Stimulated activated CD8-positive, alpha-beta memory T cell treated with anti-CD3 and anti-CD28 coated beads, Interleukin-15, amount 100 ng/mL, for 48 hours (primary cell): Measurements from ENCODE around the gene EXOC6B.

Source experiments
- DNase-seq, 2 donors: peaks; one replicate each; pipeline ENCODE4 v3.0.0-alpha.2; 2020; ENCODE audit warnings: low read depth in 2 of 2

EXOC6B gene

DNA sequence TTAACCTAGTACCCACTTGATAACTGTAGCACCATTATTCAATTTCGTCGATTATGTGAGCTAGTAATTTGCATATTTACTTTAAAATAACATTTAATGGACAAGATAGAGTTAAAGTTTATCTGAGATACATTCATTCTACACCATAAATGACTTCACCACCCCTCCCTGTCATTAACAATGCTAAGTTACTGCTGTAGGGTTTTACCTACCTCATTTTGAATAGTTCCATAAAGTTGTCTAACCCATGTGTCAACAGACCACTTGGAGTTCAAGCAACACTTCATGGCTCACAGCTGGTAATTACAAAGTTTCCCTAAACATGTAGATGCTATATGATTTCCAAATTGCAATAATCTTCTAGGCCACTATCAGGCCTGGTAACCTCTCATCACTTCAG lies 550.7 kb downstream of the EXOC6B start:
- no peak for DNase-seq

DNA sequence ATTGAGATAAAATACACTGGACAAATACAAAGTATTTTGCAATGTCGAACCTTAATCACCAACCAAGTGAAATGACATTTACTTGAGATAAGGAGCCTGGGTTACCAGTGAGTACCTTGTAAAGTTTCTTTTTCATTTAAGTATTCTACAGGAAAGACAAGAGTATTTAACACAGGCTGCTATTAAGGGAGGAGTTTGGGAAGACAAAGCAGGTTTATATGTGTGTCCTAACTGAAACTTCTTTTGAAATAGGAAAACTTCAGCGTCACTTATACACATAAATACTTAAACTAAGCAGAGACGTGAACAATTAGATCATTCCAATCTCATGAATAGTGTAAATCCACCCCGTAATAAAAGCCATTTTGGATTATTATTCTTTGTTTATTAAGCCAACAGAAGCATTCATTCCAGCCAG lies 551.4 kb downstream of the EXOC6B start:
- DNase-seq = no peak

DNA sequence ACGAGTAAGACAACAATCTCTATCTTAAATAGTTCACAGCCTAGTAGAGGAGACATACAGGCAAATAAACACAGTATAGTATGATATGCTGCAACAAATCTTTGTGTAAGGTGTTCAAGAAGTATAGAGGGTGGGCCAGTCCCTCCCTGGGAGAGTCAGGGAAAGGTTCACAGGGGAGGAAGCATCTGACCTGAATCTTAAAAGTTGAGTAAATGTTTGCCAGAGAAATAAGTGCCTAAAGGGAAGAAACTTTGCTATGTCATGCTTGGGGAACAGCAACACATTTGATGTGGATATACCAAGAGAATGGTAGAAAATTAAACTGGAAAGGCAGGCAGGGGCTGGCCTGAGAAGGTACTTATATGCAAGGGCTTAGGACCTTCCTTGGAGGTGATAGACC lies 552.4 kb downstream of the EXOC6B start:
- no peak for DNase-seq

DNA sequence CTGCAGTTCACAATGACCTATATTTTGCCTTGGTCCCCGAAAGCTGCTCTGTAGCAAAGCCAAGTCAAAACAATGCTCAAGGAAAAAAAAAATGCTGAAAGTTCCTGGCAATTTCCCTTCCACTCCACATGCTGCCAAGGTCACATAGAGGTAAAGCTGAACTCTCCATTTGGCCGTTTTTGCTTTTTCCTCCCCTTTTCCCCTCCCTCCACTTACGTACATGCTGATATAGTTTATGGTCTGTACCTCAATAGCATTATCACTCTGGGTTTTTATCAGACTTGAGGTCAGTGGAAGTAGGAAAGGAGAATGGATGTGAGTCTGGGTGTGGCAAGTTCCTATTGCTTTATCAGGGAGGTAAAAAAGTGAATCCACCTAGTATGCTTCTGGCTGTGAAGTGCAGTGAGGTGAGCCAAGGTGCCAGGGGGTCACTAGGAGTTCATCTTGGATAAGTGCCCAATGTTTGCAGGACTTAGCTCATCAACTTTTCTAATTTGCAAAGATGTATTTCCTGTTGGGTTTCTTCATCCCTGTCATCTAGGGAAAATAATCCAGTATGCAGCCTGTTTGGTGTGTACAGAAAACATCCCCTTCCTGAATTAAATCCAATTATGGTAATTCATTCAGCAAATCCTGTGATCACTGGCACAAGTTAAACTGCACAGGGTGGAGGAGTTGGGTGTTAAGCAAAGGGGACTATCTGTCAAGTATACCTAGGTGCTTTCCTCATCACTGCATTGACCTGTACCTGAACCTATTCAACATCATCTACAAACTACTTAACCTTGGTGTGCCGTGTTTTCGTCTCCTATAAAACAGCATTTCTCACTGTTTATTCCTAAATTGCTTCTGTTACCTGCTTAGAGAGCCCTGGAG lies 553.8 kb downstream of the EXOC6B start:
- DNase-seq = no peak

DNA sequence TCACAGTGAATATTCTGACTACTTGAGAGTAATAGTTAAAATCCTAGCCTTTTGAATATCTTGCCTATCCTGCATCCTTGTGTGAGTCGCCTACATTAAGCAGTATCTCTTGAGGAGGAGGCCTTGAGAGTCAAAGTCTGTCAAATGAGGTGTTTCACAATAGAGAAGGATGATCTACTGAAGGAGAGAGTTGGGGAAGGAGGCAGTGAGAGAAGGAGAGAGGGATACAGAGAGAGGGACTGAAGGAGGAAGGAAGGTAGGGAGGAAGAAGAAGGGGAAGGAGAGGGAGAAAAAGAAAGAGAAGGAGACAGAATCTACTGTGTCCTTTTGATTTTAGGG lies 554.6 kb downstream of the EXOC6B start:
- no peak for DNase-seq

DNA sequence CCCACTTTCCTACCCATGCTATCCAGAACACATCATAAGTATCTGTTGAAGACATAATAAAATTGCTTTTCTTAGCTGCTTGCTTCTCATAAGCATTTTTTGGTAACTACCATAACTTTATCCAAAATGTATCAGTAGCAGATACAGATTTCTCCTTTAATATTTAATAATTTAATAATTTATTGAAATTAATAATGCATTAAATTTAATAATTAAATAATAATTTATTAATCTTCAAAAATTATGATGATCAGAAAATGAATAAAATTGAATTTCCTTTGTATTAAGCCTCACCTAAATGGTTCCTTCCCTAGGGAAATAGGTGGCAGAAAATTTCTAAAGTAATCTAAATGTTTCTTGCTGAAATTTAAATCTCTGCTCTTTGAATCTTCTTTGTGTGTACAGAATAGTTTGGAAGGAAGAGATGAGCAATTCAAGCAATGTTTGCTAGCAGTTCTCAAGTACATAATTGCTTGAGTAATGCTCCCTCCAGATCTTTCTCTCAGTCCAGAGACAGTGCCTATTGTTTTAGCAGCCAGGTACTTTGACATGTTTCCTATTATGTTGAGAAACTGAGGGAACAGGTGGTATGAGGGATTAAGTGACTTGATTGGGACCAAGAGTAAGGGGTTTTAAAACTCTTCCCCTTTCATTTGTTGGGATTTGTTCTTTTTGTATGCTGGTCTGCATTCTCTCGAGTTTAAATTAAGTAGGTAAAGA lies 555.1 kb downstream of the EXOC6B start:
- no peak for DNase-seq

DNA sequence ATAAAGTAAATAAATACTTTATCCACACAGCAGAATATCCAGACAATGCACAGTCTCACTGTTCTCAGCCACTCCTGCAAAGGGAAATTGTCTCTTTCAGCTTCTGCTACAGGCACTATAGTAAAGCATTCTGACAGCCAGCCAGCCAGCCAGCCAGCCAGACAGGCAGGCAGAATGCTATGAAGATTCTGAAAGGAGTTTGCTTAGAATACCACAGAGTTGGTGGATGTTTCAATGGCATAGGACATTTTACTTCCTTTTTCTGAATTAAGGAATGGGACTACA lies 562.1 kb downstream of the EXOC6B start:
- no peak for DNase-seq

DNA sequence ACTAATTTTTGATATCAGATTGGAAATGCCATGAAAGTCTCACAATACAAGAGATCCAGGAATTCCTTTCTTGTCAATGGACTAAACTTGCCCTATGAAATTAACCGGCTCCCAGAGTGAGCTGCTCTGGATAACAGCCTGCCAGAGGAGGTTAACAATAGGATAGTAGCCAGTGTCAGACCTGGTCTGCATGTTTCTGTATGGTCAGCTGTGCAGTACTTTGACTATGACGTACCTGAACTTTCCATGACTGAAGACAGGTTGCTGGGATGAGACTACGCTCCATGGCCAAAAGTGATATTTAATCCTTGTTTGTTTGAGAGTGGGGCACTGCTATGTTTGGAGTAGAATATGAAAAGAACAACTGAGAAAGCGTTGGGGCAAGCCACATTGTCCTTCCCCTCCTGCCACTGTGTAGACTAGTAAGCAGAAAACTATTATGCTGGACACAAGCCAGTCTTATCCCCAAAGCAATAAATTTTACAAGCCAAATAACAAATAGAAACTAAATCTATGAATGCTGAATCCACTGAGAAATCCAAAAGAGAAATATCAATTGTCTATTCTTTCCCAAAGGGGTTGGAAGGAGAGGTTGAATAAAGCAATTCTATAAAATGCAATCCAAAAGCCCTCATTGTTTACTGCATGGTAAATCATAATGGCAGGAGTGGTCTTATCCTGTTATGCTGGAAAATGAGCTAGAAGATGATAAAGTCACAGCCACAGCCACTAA lies 562.6 kb downstream of the EXOC6B start:
- no peak for DNase-seq

DNA sequence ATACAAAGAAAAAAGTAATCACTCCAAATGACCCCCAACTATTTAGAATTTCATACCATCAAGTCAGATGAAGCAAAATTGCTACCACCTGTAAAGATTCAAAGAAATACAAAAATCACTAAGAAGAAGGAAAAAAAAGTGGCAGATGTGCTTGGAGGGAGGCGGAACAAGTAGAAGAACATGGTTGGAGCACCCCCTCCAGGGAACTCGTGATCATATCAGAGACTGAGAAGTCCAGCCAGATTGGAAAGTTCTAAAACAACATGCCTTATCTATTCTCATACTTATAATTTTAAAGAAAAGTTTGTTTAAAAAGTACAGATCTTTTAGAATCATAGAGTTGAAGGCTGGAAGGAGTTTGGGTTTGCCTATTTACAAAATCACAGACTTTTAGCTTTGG lies 564.8 kb downstream of the EXOC6B start:
- DNase-seq = no peak

DNA sequence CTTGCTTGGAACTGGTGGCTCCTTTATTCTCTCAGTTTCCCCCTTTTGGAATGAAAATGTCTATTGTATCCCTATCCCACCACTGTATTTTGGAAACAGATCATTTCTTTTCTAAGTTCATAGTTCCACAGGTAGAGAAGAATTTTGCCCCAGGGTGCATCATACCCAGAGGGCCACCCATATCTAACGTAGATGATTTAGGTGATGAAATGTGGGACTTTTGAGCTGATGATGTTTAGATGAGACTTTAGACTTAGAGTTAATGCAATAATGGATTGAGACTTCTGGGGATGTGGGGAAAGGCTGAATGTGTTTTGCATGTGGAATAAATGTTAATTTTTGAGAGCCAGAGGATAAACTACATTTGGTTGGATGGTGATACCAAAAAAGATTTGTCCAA lies 570.3 kb downstream of the EXOC6B start:
- DNase-seq = no peak

DNA sequence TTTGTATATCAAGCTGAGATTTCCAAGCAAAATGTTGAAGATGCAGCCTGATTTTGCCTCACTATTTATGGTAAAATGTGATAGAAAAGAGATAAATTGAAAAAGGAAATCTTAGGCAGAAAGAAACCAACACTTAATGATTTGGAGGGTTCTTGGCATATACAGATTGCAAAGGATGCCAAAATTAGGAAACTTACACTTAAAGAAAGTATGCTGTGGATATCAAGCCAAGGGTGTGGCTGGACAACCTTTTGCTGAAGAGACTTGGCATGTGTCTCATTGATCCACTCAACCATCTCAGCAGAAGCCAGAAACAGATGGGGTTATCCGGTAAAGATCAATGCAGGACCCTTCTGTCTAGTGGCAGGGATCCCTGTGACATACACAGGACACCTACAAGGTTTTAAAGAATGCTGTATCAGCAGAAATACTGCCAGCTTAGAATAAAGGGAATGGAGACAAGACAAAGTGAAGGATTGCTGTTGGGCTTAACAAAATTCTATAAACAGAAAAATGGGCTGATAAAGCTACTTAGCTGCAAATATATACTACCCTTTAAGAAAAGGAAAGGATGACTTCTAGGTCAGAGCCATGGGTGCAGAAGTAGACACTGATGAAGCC lies 570.9 kb downstream of the EXOC6B start:
- DNase-seq = no peak

DNA sequence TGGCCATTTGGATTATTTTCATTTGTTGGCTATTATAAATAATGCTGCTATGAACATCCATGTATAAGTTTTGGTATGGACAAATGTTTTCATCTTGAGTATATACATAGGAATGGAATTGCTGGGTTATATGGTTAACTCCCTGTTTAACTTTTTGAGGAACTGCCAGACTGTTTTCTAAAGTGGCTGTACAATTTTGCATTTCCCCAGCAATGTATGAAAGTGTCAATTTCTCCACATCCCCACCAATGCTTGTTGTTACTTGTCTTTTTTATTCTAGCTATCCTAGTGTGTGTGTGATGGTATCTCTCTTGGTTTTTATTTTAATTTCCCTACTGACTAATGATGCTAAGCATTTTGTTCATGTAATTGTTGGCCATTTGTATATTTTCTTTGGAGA lies 587.5 kb downstream of the EXOC6B start:
- DNase-seq = no peak

DNA sequence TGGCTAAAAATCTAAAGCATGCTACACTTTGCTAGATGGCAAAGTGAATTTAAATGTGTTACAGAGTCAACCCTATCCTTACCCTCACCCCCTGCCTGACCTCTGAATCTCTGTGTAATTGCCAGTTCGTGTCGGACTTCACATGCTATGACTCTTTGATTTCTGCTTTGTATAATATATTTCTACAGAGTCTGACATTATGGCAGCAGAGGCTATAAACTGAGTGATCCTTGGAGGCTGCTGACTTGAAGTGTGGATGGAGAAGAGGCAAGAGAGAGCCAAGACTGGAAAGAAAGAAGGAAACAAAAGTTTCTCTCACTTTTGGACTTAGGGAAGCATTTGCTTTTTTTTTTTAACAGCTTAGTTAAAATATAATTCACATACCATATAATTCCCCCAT lies 588.3 kb downstream of the EXOC6B start:
- no peak for DNase-seq

DNA sequence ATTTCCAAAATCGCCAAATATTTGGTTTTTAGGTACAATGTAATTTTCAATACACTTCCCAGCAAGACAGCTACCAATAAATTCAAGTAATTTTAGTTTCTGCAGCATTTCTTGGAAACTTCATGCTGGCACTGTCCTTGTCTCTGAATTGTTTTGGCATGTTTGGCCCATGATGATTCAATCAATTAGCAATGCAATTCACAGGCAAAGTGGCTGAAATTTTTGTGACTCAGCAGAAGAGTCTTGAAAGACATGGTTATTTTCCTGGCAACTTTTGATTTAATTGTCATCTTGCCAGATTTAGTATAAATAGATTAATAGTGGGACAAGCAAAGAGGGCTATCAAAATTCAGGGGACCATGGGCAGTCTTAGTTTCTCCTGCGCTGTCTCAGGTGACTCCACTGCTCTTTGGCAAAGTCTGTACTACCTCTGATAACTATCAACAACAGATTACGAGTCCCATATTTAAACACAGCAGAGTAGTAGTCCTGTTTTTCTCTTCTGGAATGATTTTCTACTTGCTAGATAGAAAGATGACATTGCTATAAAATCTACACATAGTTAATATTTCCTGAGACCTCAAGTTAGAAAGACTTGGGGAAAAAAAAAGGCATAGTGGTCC lies 589.3 kb downstream of the EXOC6B start:
- DNase-seq = no peak

DNA sequence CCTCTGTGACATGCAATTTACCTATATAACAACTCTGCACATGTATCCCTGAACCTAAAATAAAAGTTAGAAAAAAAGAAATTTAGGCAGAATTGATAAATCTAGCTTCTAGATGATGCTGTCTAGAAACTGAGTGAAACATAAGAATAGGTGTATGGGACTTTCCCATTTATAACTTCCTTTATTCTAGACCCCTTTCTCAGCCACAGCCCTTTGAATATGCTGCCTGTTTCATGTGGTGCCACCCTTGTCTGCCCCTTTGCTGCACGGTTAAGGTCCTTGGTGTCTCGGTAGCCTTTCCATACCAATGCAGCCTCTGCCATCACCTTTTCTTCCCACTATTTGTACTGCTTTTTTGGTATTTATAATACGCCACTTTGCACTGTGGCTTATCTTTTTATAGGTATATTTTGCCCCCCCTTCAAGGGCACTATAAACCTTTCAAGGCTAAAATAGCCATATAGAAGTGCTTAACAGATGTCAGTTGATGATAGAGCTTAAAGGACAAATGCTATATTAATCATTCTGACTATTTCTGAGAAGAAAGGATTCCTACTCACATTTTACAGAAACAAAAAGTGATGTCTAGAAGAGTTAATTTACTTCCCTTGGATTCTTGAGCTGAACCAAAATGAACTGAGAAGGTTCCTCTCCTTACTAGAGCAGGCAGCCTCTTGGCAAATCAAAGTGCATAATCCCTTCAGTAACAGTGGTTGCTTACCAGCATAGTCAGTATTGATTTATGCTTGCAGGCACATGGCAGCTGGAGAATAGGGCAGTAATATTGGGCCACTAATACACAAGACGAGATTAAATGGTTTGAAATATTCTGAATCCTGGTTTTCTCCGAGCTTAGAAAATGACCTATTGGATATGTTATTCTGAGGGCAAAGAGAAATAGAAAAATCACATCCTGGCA lies 590.1 kb downstream of the EXOC6B start:
- no peak for DNase-seq

DNA sequence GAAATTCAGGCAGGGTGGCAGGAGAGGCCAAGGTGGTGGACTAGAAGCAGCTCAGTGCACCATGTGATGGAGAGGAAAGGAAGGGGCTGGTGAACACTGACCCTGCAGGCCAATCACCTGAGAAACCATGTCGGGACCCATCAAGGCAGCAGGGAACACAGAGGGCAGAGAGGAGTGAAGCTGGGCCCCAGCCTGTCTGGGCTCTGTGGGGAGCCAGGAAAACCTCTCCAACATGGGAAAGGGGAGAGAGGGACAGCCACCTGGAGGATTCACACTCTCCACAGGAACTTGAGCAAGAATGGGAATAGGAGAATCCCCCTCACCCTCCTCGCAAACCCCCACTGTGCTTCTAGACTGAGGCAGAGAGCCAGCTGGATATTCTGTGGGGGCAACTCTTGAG lies 592.6 kb downstream of the EXOC6B start:
- no peak for DNase-seq

DNA sequence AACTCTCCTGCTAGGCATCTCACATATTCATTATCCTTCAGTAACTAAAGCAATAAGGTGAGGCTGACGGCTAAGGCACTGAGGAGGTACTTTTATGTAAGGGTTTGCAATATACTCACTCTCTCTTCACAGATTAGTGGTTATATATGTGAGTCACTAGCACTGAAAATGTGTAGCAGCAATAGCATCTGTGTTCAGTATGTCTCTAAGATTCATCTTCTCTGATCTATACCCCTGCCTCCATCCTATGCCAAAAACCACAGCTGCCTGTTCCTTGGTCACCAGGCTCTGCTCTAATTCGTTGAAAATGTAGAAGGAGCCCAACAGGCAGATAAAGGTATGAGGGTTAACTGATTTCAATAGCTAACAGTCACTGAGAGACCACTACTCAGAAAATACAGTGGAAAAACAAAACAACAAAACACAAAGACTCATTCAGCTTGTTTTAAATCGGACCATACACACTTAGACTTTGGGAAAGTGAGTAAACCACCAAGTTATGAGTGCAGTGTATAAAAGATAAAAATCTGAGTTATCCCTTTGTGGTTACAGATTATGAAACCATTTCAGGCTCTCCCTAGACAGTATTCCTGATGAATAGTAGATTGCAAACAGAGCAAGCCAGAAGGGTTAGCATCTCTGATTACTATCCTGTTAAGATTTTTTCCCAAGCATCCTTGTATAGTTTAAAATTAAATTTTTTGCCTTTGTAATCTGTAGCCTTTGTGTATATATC lies 602.8 kb downstream of the EXOC6B start:
- no peak for DNase-seq

DNA sequence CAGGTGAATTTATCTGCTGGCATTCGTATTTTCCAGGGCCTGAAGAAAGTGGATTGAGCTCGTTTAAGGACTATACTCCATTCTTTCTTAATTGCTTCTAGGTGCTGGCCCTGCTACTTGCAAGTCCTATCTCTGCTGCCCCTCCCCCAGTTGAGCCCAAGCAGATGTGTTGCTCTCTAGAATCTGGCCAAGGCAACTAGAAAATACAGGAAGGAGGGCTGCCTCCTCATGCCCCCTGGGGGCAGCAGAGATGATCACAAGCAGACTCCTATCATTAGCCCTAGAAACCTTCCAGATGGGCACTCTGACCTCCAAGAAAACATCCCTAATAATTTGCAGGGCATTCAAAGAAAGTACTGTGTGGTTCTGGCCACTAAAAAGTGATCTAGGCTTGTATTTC lies 605.7 kb downstream of the EXOC6B start:
- DNase-seq = no peak

DNA sequence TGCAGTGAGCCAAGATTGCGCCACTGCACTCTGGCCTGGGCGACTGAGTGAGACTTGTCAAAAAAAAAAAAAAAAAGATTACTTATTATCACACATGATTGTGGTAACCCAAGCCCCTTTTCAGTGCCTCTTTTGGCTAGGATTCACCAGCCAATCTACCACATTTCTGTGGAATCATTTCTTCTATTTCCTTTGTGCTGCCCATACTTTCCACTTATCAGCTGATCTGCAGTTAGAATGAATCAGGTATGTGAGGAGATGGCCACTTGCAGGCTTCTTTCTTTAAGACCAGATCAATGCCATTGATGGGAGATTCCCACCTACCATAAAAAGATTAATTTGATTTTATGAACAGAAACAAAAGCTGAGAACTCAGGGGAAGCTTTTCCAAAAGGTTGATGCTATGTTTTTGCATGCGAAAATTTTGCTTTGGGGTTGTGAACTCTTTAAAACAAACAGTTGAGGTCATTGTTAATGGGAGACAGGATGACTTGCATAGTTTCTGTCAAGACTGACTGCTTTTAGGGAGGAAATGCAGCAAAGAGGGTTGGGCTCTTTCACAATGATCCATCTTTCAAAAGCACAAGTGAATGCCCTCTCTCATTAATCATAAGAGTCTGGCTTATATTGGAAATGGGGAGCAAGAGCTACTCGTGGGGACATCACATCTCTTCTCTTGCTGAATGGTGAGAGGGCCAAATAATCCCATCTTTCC lies 611.2 kb downstream of the EXOC6B start:
- no peak for DNase-seq

DNA sequence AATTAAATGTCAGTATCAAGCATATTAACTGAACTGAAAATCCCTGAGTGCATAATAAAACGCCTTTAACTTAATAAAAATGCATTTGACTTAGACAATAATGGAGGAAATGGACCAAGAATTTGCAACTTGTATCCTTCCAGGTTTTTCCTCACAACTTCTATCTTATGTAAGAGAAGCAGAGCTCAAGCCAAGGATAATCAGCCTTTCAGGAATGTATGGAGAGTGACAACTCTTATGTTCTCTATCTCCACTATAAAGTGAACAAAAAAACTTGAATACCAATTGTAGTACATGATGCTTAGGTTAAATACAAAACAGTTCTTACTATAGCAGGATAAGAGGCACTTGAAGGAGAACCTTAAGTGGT lies 613.4 kb downstream of the EXOC6B start:
- no peak for DNase-seq
